GM12878 (cell line): ENCODE data around the gene CALML5. TPM values are rescaled to one million over a fixed set of nuclear protein-coding genes. Genes with fewer than 3 reads are reported as not detected.

Experiments used
- ATAC-seq: fragments of 200-7000 bp; cut with Tn5 transposase; 3 replicates; pipeline ENCODE4 v1.9.1; 2020; ENCODE audit warnings: mild to moderate bottlenecking, moderate library complexity
- BruUV-seq: library from RNA; stranded (reverse); fragments of 400-500 nt; replicated peaks from 2 replicates; lab custom pipeline; 2021; lab: Mats Ljungman, UMichigan
- CTCF ChIA-PET: fragments of 300-600 bp; sonication (Branson Sonifier 250); formaldehyde crosslinking; extraction: SDS; loops from one replicate; lab custom pipeline; 2021; ENCODE audit warnings: inconsistent platforms; lab: Yijun Ruan, JAX
- POLR2A ChIA-PET: fragments of 350-600 bp; formaldehyde crosslinking; extraction: SDS; loops from one replicate; lab custom pipeline; 2021; ENCODE audit warnings: inconsistent platforms; lab: Charles Lee
- RAD21 ChIA-PET: fragments of 300-600 bp; sonication (Branson Sonifier 250); formaldehyde crosslinking; loops from one replicate; lab custom pipeline; 2023; ENCODE audit warnings: antibody characterized with exemption; ENCODE audit not compliant: unreplicated experiment; lab: Charles Lee
- SMC1A ChIA-PET: fragments of 300-600 bp; sonication (Branson Sonifier 250); formaldehyde crosslinking; loops from one replicate; lab custom pipeline; 2023; ENCODE audit not compliant: unreplicated experiment, uncharacterized antibody; lab: Charles Lee
- DNase-seq: peaks from one replicate; pipeline ENCODE4 v3.0.0-alpha.2; 2011; ENCODE audit warnings: low read depth, low spot score
- FAIRE-seq: peaks from 3 replicates; lab custom pipeline; 2011; peaks lifted over from hg19 to GRCh38; lab: Jason Lieb, UNC
- H2AFZ ChIP-seq: 2 replicates; pipeline ENCODE4 v1.6.0; 2011; ENCODE audit warnings: low read depth, low read length, control low read depth; ENCODE audit not compliant: control insufficient read depth
- H3K27ac ChIP-seq: 2 replicates; pipeline ENCODE4 v1.5.1; 2011; ENCODE audit warnings: control low read depth; ENCODE audit not compliant: control insufficient read depth, insufficient read depth
- H3K27me3 ChIP-seq, 2 experiments: replicated peaks in 1 of 2; 2 replicates each; pipeline versions ENCODE4 v1.6.0 to v1.6.1; 2011; ENCODE audit warnings: low read length in 1 of 2; ENCODE audit not compliant: control insufficient read depth in 2 of 2, insufficient read depth in 2 of 2
- H3K36me3 ChIP-seq, 2 experiments: 2 replicates each; pipeline ENCODE4 v1.5.1; 2011; ENCODE audit warnings: low read length in 1 of 2; ENCODE audit not compliant: control insufficient read depth in 2 of 2, insufficient read depth in 2 of 2
- H3K4me1 ChIP-seq: 2 replicates; pipeline ENCODE4 v1.6.1; 2011; ENCODE audit warnings: mild to moderate bottlenecking, low read length, moderate library complexity, mixed read lengths; ENCODE audit not compliant: control insufficient read depth, insufficient read depth
- H3K4me2 ChIP-seq: 2 replicates; pipeline ENCODE4 v1.6.0; 2011; ENCODE audit warnings: control low read depth; ENCODE audit not compliant: control insufficient read depth, insufficient read depth
- H3K4me3 ChIP-seq: fragments of 200-600 bp; sonication (generic); 2 replicates; pipeline ENCODE4 v1.5.1; 2016
- H3K79me2 ChIP-seq: 2 replicates; pipeline ENCODE4 v1.6.0; 2011; ENCODE audit warnings: low read length; ENCODE audit not compliant: control insufficient read depth, insufficient read depth
- H3K9ac ChIP-seq: 2 replicates; pipeline ENCODE4 v1.8.0; 2011; ENCODE audit warnings: low read length, control low read depth, mixed read lengths; ENCODE audit not compliant: control insufficient read depth, insufficient read depth
- H3K9me3 ChIP-seq: replicated peaks from 3 replicates; pipeline ENCODE4 v1.5.1; 2011; ENCODE audit warnings: mild to moderate bottlenecking, low read length; ENCODE audit not compliant: control insufficient read depth, insufficient read depth
- H4K20me1 ChIP-seq: 2 replicates; pipeline ENCODE4 v1.6.0; 2011; ENCODE audit not compliant: control insufficient read depth, insufficient read depth
- BACH1 ChIP-seq: fragments of 450-650 bp; IDR thresholded peaks from 2 replicates; pipeline ENCODE4 v1.6.1; 2017; ENCODE audit warnings: mild to moderate bottlenecking, borderline replicate concordance
- CBFB ChIP-seq: IDR thresholded peaks from 2 replicates; pipeline ENCODE4 v1.6.1; 2016; ENCODE audit warnings: antibody characterized with exemption, low read depth
- KLF5 ChIP-seq: fragments of 450-650 bp; IDR thresholded peaks from 2 replicates; pipeline ENCODE4 v1.6.1; 2014; ENCODE audit warnings: mild to moderate bottlenecking; ENCODE audit not compliant: partially characterized antibody
- POLR2A ChIP-seq: IDR thresholded peaks from 2 replicates; pipeline ENCODE4 v1.6.1; 2011; ENCODE audit warnings: low read depth, mild to moderate bottlenecking, low read length
- RUNX3 ChIP-seq: IDR thresholded peaks from 2 replicates; pipeline ENCODE4 v1.6.1; 2012; ENCODE audit warnings: low read length, inconsistent platforms
- SMAD5 ChIP-seq: IDR thresholded peaks from 2 replicates; pipeline ENCODE4 v1.6.1; 2016; ENCODE audit warnings: antibody characterized with exemption, low read depth
- ZNF217 ChIP-seq: fragments of 450-650 bp; IDR thresholded peaks from 2 replicates; pipeline ENCODE4 v1.6.1; 2017; ENCODE audit warnings: antibody characterized with exemption, mild to moderate bottlenecking
- ZNF274 ChIP-seq: IDR thresholded peaks from one replicate; pipeline ENCODE4 v1.8.0; 2011; ENCODE audit not compliant: insufficient read length, insufficient read depth
- ZNF622 ChIP-seq: fragments of 450-650 bp; IDR thresholded peaks from 2 replicates; pipeline ENCODE4 v1.6.1; 2017; ENCODE audit warnings: mild to moderate bottlenecking, inconsistent platforms
- WGBS: methylation state at CpG from one replicate; pipeline ENCODE4 v1.1.6; 2016; ENCODE audit warnings: low lambda C conversion rate; ENCODE audit not compliant: insufficient replicate concordance, insufficient coverage; ENCODE audit errors: missing lambda C conversion rate; 5-methylcytosine and 5-hydroxymethylcytosine counted together
- in situ Hi-C: fragments of 300-500 bp; cut with MboI; formaldehyde crosslinking; loops from 9 replicates; pipeline ENCODE4 v1.14.3; 2018; ENCODE audit warnings: mixed read lengths
- intact Hi-C: fragments of 100-400 bp; cut with micrococcal nuclease; formaldehyde crosslinking; loops from one replicate; pipeline ENCODE4 v1.14.2; 2022; ENCODE audit not compliant: unreplicated experiment
- polyA plus RNA-seq, 11 experiments: library from polyadenylated mRNA; depleted of rRNA in 4 of 11; unstranded in 6 of 11; stranded (reverse) in 5 of 11; fragments of >200 nt; fragmentation: Nextera tagmentation in 4 of 11; fragmentation: Illumina TruSeq in 1 of 11; extraction: Ambion mirVana in 4 of 11; extraction: Trizol in 1 of 11; gene quantifications; 1 replicate in 1 of 11; 2 replicates in 10 of 11; pipeline versions ENCODE4 v1.2.1 to v1.2.3, GENCODE V29; 2011 to 2016; ENCODE audit warnings: inconsistent platforms in 2 of 11, missing spikeins in 2 of 11, low read depth in 1 of 11
- total RNA-seq, 4 experiments: library from RNA; depleted of rRNA in 3 of 4; stranded (reverse); fragments of >200 nt in 3 of 4; fragmentation: Illumina TruSeq in 1 of 4; extraction: Trizol in 1 of 4; gene quantifications; 2 replicates each; pipeline versions ENCODE4 v1.2.1 to v1.2.3, GENCODE V29; 2013 to 2021
- TF ChIP-seq, protein P1 (sequence below): IDR thresholded peaks from 2 replicates; pipeline ENCODE4 v1.6.1; 2012; ENCODE audit warnings: improper control_type of control experiment, low read depth, low read length; ENCODE audit not compliant: insufficient replicate concordance
- TF ChIP-seq, protein P2 (sequence below): fragments of 450-650 bp; conservative IDR thresholded peaks from 2 replicates; pipeline ENCODE4 v1.6.1; 2017; ENCODE audit warnings: mild to moderate bottlenecking, moderate library complexity
- TF ChIP-seq, protein P3 (sequence below): fragments of 150-350 bp; IDR thresholded peaks from 2 replicates; pipeline ENCODE4 v1.6.1; 2016; ENCODE audit warnings: low read depth, low read length
- TF ChIP-seq, protein P4 (sequence below): IDR thresholded peaks from 2 replicates; pipeline ENCODE4 v1.6.1; 2012; ENCODE audit warnings: low read depth, low read length, improper control_type of control experiment

The CALML5 gene
- total and polyA plus RNA-seq, 10 of the 15 experiments (the other 5 are each of a cell fraction or from before 2014, with no cell fraction given), result not detected

DNA sequence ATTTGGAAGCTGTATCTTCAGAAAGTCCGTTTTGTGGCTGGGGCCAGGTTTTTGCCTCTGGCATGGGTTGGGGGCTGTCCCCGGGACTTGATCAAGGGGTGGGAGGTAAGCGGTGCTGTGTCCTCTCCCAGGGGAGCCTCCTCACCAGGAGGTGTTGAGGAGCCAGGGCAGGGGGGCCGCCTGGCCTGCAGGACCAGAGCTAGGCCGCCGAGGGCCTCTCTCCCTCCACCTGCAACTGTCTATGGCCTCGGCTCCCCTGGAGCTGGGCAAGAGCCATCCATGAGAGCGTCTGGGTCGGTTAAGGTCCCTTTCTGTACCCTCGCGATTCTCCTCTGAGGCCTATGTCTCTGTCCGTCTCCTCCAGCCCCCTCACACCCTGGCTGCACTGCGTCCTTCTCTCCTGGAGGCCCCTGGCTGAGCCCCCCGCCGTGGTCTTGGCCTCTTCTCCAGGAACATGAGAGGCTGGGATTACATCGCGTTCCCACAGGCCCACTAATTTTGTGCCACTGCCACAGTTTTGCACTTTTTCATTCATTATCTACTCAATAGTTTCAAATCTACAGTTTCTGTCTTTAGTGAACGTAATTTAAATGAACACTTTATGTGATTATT lies 20.6 kb downstream of the CALML5 start:
- SMC1A ChIA-PET, result interaction anchor here (1.3 kb wide), 1 partner anchor 39 kb away, joined by 4 read pairs; no protein-coding TSS in a partner anchor
- Histone ChIP-seq H3K9ac (no peak overlapping the region), H3K4me2 (no peak overlapping the region), H3K36me3 (no peaks in the 10 kb centered on the region), H3K27me3 (peaks cover 2 to 9% of the 10 kb centered on the region in 2 experiments; a peak in 3 of 4 replicates), H3K27ac (no peak overlapping the region), H3K79me2 (no peaks in the 10 kb centered on the region), H4K20me1 (no peaks in the 10 kb centered on the region), H2AFZ (no peak overlapping the region), H3K9me3 (no peaks in the 10 kb centered on the region; the same call in 2 of the 3 replicates), H3K4me1 (no peaks in the 10 kb centered on the region; the same call in 1 of the 2 replicates), H3K4me3 (no peak overlapping the region)
- BruUV-seq, result no TSS peak
- CTCF ChIA-PET, result interaction anchor here (1.1 to 1.2 kb wide), 2 partner anchors 10 to 32 kb away, joined by 3 to 4 read pairs; no protein-coding TSS in a partner anchor
- in situ Hi-C loops, result no loop called here
- FAIRE-seq (no peak), ATAC-seq (no peak), DNase-seq (no peak)
- RAD21 ChIA-PET, result no interaction called here
- intact Hi-C loops, result no loop called here
- 55% methylated on average over 18 of the region's 18 CpGs for WGBS
- POLR2A ChIA-PET, result interaction anchor here (0.5 kb wide), 1 partner anchor 104 kb away, joined by 3 read pairs; no protein-coding TSS in a partner anchor
- TF ChIP-seq ZNF274 (no peak), ZNF217 (no peak), SMAD5 (no peak), POLR2A (no peak), RUNX3 (no peak), BACH1 (no peak), ZNF622 (no peak), KLF5 (no peak), CBFB (no peak)
- TF ChIP-seq, protein P1, sequence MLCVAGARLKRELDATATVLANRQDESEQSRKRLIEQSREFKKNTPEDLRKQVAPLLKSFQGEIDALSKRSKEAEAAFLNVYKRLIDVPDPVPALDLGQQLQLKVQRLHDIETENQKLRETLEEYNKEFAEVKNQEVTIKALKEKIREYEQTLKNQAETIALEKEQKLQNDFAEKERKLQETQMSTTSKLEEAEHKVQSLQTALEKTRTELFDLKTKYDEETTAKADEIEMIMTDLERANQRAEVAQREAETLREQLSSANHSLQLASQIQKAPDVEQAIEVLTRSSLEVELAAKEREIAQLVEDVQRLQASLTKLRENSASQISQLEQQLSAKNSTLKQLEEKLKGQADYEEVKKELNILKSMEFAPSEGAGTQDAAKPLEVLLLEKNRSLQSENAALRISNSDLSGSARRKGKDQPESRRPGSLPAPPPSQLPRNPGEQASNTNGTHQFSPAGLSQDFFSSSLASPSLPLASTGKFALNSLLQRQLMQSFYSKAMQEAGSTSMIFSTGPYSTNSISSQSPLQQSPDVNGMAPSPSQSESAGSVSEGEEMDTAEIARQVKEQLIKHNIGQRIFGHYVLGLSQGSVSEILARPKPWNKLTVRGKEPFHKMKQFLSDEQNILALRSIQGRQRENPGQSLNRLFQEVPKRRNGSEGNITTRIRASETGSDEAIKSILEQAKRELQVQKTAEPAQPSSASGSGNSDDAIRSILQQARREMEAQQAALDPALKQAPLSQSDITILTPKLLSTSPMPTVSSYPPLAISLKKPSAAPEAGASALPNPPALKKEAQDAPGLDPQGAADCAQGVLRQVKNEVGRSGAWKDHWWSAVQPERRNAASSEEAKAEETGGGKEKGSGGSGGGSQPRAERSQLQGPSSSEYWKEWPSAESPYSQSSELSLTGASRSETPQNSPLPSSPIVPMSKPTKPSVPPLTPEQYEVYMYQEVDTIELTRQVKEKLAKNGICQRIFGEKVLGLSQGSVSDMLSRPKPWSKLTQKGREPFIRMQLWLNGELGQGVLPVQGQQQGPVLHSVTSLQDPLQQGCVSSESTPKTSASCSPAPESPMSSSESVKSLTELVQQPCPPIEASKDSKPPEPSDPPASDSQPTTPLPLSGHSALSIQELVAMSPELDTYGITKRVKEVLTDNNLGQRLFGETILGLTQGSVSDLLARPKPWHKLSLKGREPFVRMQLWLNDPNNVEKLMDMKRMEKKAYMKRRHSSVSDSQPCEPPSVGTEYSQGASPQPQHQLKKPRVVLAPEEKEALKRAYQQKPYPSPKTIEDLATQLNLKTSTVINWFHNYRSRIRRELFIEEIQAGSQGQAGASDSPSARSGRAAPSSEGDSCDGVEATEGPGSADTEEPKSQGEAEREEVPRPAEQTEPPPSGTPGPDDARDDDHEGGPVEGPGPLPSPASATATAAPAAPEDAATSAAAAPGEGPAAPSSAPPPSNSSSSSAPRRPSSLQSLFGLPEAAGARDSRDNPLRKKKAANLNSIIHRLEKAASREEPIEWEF, result no peak
- TF ChIP-seq, protein P2, sequence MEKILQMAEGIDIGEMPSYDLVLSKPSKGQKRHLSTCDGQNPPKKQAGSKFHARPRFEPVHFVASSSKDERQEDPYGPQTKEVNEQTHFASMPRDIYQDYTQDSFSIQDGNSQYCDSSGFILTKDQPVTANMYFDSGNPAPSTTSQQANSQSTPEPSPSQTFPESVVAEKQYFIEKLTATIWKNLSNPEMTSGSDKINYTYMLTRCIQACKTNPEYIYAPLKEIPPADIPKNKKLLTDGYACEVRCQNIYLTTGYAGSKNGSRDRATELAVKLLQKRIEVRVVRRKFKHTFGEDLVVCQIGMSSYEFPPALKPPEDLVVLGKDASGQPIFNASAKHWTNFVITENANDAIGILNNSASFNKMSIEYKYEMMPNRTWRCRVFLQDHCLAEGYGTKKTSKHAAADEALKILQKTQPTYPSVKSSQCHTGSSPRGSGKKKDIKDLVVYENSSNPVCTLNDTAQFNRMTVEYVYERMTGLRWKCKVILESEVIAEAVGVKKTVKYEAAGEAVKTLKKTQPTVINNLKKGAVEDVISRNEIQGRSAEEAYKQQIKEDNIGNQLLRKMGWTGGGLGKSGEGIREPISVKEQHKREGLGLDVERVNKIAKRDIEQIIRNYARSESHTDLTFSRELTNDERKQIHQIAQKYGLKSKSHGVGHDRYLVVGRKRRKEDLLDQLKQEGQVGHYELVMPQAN, result no peak
- TF ChIP-seq, protein P3, sequence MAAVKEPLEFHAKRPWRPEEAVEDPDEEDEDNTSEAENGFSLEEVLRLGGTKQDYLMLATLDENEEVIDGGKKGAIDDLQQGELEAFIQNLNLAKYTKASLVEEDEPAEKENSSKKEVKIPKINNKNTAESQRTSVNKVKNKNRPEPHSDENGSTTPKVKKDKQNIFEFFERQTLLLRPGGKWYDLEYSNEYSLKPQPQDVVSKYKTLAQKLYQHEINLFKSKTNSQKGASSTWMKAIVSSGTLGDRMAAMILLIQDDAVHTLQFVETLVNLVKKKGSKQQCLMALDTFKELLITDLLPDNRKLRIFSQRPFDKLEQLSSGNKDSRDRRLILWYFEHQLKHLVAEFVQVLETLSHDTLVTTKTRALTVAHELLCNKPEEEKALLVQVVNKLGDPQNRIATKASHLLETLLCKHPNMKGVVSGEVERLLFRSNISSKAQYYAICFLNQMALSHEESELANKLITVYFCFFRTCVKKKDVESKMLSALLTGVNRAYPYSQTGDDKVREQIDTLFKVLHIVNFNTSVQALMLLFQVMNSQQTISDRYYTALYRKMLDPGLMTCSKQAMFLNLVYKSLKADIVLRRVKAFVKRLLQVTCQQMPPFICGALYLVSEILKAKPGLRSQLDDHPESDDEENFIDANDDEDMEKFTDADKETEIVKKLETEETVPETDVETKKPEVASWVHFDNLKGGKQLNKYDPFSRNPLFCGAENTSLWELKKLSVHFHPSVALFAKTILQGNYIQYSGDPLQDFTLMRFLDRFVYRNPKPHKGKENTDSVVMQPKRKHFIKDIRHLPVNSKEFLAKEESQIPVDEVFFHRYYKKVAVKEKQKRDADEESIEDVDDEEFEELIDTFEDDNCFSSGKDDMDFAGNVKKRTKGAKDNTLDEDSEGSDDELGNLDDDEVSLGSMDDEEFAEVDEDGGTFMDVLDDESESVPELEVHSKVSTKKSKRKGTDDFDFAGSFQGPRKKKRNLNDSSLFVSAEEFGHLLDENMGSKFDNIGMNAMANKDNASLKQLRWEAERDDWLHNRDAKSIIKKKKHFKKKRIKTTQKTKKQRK, result no peak
- TF ChIP-seq, protein P4, sequence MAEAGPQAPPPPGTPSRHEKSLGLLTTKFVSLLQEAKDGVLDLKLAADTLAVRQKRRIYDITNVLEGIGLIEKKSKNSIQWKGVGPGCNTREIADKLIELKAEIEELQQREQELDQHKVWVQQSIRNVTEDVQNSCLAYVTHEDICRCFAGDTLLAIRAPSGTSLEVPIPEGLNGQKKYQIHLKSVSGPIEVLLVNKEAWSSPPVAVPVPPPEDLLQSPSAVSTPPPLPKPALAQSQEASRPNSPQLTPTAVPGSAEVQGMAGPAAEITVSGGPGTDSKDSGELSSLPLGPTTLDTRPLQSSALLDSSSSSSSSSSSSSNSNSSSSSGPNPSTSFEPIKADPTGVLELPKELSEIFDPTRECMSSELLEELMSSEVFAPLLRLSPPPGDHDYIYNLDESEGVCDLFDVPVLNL, result no peak
